SK-N-SH treated with all-trans-retinoic acid at 6 μM for 48 hours (cell line): ENCODE measurements around the gene MTNR1B.

Experiments
- ARNTL ChIP-seq: fragments of 450-650 bp; formaldehyde crosslinking; IDR thresholded peaks from 2 replicates; pipeline ENCODE4 v1.5.0; 2020; ENCODE audit warnings: low read depth, mild to moderate bottlenecking, moderate library complexity, borderline replicate concordance
- BACH2 ChIP-seq: fragments of 250-450 bp; sonication (Bioruptor Pico); IDR thresholded peaks from 2 replicates; pipeline ENCODE4 v1.9.0; 2021; ENCODE audit warnings: mild to moderate bottlenecking, borderline replicate concordance
- OSR1 ChIP-seq: fragments of 250-450 bp; sonication (Bioruptor Pico); IDR thresholded peaks from 2 replicates; pipeline ENCODE4 v1.8.0; 2022; ENCODE audit warnings: moderate library complexity, mild to moderate bottlenecking, inconsistent platforms
- PATZ1 ChIP-seq: fragments of 250-450 bp; sonication (Bioruptor Pico); IDR thresholded peaks from 2 replicates; pipeline ENCODE4 v1.8.0; 2020; ENCODE audit warnings: mild to moderate bottlenecking, moderate library complexity, borderline replicate concordance
- POU6F1 ChIP-seq: fragments of 250-450 bp; sonication (Bioruptor Pico); IDR thresholded peaks from 2 replicates; pipeline ENCODE4 v1.8.0; 2021; ENCODE audit warnings: low read depth, mild to moderate bottlenecking, moderate library complexity, borderline replicate concordance
- SNAI2 ChIP-seq: fragments of 250-450 bp; sonication (Bioruptor Pico); IDR thresholded peaks from 2 replicates; pipeline ENCODE4 v1.5.0; 2020; ENCODE audit warnings: mild to moderate bottlenecking, moderate library complexity
- ZFP30 ChIP-seq: fragments of 450-650 bp; formaldehyde crosslinking; IDR thresholded peaks from 2 replicates; pipeline ENCODE4 v1.5.0; 2022; ENCODE audit warnings: mild to moderate bottlenecking, moderate library complexity
- ZNF565 ChIP-seq: fragments of 450-650 bp; formaldehyde crosslinking; conservative IDR thresholded peaks from 2 replicates; pipeline ENCODE4 v1.5.0; 2020; ENCODE audit warnings: low read depth, mild to moderate bottlenecking, moderate library complexity
- ZNF8 ChIP-seq: fragments of 450-650 bp; formaldehyde crosslinking; IDR thresholded peaks from 2 replicates; pipeline ENCODE4 v1.5.0; 2020; ENCODE audit warnings: mild to moderate bottlenecking, moderate library complexity

GRCh38 chr11:93028960-93029522, 59.6 kb downstream of the MTNR1B start:
- TF ChIP-seq PATZ1 (CRISPR knock-in tag) (no peak), ZNF8 (no peak), BACH2 (CRISPR knock-in tag) (no peak), POU6F1 (CRISPR knock-in tag) (no peak), ARNTL (CRISPR knock-in tag) (no peak), OSR1 (CRISPR knock-in tag) (no peak), ZFP30 (CRISPR knock-in tag) (no peak), SNAI2 (no peak), ZNF565 (CRISPR knock-in tag) (no peak)
